Glutamatergic neuron (in vitro differentiated cells): ENCODE measurements around the gene PXDN. TPM values are rescaled to one million over a fixed set of nuclear protein-coding genes. Genes with fewer than 3 reads are reported as not detected.
A peak's percentile ranks its signal among the peaks of the same experiment; 100 is the strongest.
"Not testable (repeated sequence)": the region's sequence is repeated elsewhere in the genome, so short reads cannot be mapped to it uniquely, and the experiment has no call there.

ENCODE experiments used
- DNase-seq: peaks from one replicate; pipeline ENCODE4 v3.0.0; 2022
- H3K27ac Mint-ChIP-seq: one replicate; pipeline ENCODE4 v1.8.0; 2020; ENCODE audit warnings: mild to moderate bottlenecking, mixed read lengths, inconsistent platforms; ENCODE audit not compliant: unreplicated experiment
- H3K27me3 Mint-ChIP-seq: one replicate; pipeline ENCODE4 v1.8.0; 2020; ENCODE audit warnings: mild to moderate bottlenecking, moderate library complexity, mixed read lengths, inconsistent platforms; ENCODE audit not compliant: unreplicated experiment
- H3K36me3 Mint-ChIP-seq: one replicate; pipeline ENCODE4 v1.8.0; 2020; ENCODE audit warnings: mild to moderate bottlenecking, mixed read lengths, inconsistent platforms; ENCODE audit not compliant: unreplicated experiment
- H3K4me1 Mint-ChIP-seq: one replicate; pipeline ENCODE4 v1.8.0; 2020; ENCODE audit warnings: mild to moderate bottlenecking, low read depth, mixed read lengths, inconsistent platforms; ENCODE audit not compliant: unreplicated experiment
- H3K4me3 Mint-ChIP-seq: one replicate; pipeline ENCODE4 v1.8.0; 2020; ENCODE audit warnings: mild to moderate bottlenecking, mixed read lengths, inconsistent platforms; ENCODE audit not compliant: unreplicated experiment
- H3K9me3 Mint-ChIP-seq: one replicate; pipeline ENCODE4 v1.8.0; 2020; ENCODE audit warnings: mild to moderate bottlenecking, moderate library complexity, mixed read lengths, inconsistent platforms; ENCODE audit not compliant: unreplicated experiment
- CTCF ChIP-seq: fragments of 200-600 bp; sonication (generic); IDR thresholded peaks from one replicate; pipeline ENCODE4 v1.5.0; 2021; ENCODE audit not compliant: partially characterized antibody, unreplicated experiment
- total RNA-seq: library from RNA; stranded (reverse); fragmentation: NEBNext Ultra II Directional; extraction: Animal tissue kit (Norgen Biotek cat#: 25700); gene quantifications from one replicate; pipeline ENCODE4 v1.2.1, GENCODE V29; 2021; ENCODE audit not compliant: unreplicated experiment

Gene PXDN
- total RNA-seq, 1 donor from 2014 or later, result 226 TPM

GRCh38 chr2:1681323-1682180, 62.8 kb downstream of the PXDN start:
- no peak for TF ChIP-seq CTCF
- peaks cover 11% of the 10 kb centered on the region for H3K4me1 Mint-ChIP-seq
- peaks cover 9% of the 10 kb centered on the region for H3K9me3 Mint-ChIP-seq
- H3K27ac Mint-ChIP-seq, result no peak overlapping the region
- no peaks in the 10 kb centered on the region for H3K36me3 Mint-ChIP-seq
- H3K4me3 Mint-ChIP-seq, result no peak overlapping the region
- no peak for DNase-seq
- peaks cover 2% of the 10 kb centered on the region for H3K27me3 Mint-ChIP-seq

GRCh38 chr2:1681017-1681318, 63.3 kb downstream of the PXDN start:
- H3K4me1 Mint-ChIP-seq, result peaks cover 6% of the 10 kb centered on the region
- peaks cover 2% of the 10 kb centered on the region for H3K27me3 Mint-ChIP-seq
- TF ChIP-seq CTCF, result no peak
- peaks cover 9% of the 10 kb centered on the region for H3K9me3 Mint-ChIP-seq
- peak overlapping the region; percentile 59 for H3K27ac Mint-ChIP-seq
- no peaks in the 10 kb centered on the region for H3K36me3 Mint-ChIP-seq
- H3K4me3 Mint-ChIP-seq, result no peak overlapping the region
- DNase-seq, result no peak

- H3K27me3 Mint-ChIP-seq, result peaks cover 2% of the 10 kb centered on the region
- DNase-seq, result no peak
- H3K9me3 Mint-ChIP-seq, result peaks cover 9% of the 10 kb centered on the region
- peaks cover 3% of the 10 kb centered on the region for H3K36me3 Mint-ChIP-seq
- no peak overlapping the region for H3K4me3 Mint-ChIP-seq
- no peak for TF ChIP-seq CTCF
- peaks cover 6% of the 10 kb centered on the region for H3K4me1 Mint-ChIP-seq
- peak overlapping the region; percentile 59 for H3K27ac Mint-ChIP-seq
Observed at GRCh38 chr2:1680222-1681016, 63.9 kb downstream of the PXDN start.

- H3K4me1 Mint-ChIP-seq, H3K9me3 Mint-ChIP-seq, H3K27me3 Mint-ChIP-seq, H3K36me3 Mint-ChIP-seq, DNase-seq, H3K4me3 Mint-ChIP-seq, H3K27ac Mint-ChIP-seq: not testable (repeated sequence)
Observed at GRCh38 chr2:1679488-1680039, 64.8 kb downstream of the PXDN start.

- not testable (repeated sequence) for H3K4me1 Mint-ChIP-seq, H3K9me3 Mint-ChIP-seq, DNase-seq, H3K27me3 Mint-ChIP-seq, H3K36me3 Mint-ChIP-seq, H3K27ac Mint-ChIP-seq, H3K4me3 Mint-ChIP-seq
Observed at GRCh38 chr2:1679065-1679464, 65.2 kb downstream of the PXDN start.
